ENCODE data around the gene KIF21A.
"Not testable (repeated sequence)": the region's sequence is repeated elsewhere in the genome, so short reads cannot be mapped to it uniquely, and the experiment has no call there.

KIF21A gene

GRCh38 chr12:39443081-39443928 is at the start of gene KIF21A:
TSS of gene KIF21A (minus strand) at chr12:39443120. CDS start at chr12:39442970, 150 bp downstream.
- peak; percentile 61 for DNase-seq (ENCODE audit: low spot score)

- DNase-seq (ENCODE audit: low spot score) = peak; percentile 17
These were observed 47.8 kb upstream of the KIF21A start for GRCh38 chr12:39490500-39491282.

GRCh38 chr12:39483597-39483996 is 40.7 kb upstream of the KIF21A start:
- DNase-seq (ENCODE audit: low spot score) = no peak

- no peak for DNase-seq (ENCODE audit: low spot score)
These were observed 40.1 kb upstream of the KIF21A start for GRCh38 chr12:39483042-39483441.

- DNase-seq (ENCODE audit: low spot score) = no peak
These were observed 34.0 kb upstream of the KIF21A start for GRCh38 chr12:39476894-39477293.

GRCh38 chr12:39476121-39476520 is 33.2 kb upstream of the KIF21A start:
- no peak for DNase-seq (ENCODE audit: low spot score)

GRCh38 chr12:39475136-39475535 is 32.2 kb upstream of the KIF21A start:
- DNase-seq (ENCODE audit: low spot score) = not testable (repeated sequence)

GRCh38 chr12:39467432-39467870 is 24.5 kb upstream of the KIF21A start:
- DNase-seq (ENCODE audit: low spot score) = no peak

- no peak for DNase-seq (ENCODE audit: low spot score)
These were observed 22.2 kb upstream of the KIF21A start for GRCh38 chr12:39464976-39465695.

- DNase-seq (ENCODE audit: low spot score) = no peak
These were observed 18.1 kb upstream of the KIF21A start for GRCh38 chr12:39461059-39461458.

GRCh38 chr12:39459027-39459434 is 16.1 kb upstream of the KIF21A start:
- DNase-seq (ENCODE audit: low spot score) = no peak

- DNase-seq (ENCODE audit: low spot score) = no peak
These were observed 9.1 kb upstream of the KIF21A start for GRCh38 chr12:39451977-39452376.

GRCh38 chr12:39448038-39448437 is 5.1 kb upstream of the KIF21A start:
- DNase-seq (ENCODE audit: low spot score) = no peak

- peak; percentile 2 for DNase-seq (ENCODE audit: low spot score)
These were observed 949 bp upstream of the KIF21A start for GRCh38 chr12:39443929-39444209.

- DNase-seq (ENCODE audit: low spot score) = no peak
These were observed 164 bp downstream of the KIF21A start for GRCh38 chr12:39442831-39443080.

- DNase-seq (ENCODE audit: low spot score) = peak; percentile 19
These were observed 723 bp downstream of the KIF21A start for GRCh38 chr12:39441963-39442830.

GRCh38 chr12:39441189-39441962 is 1.5 kb downstream of the KIF21A start:
- DNase-seq (ENCODE audit: low spot score) = peak; percentile 5

GRCh38 chr12:39440781-39441180 is 2.1 kb downstream of the KIF21A start:
- no peak for DNase-seq (ENCODE audit: low spot score)

GRCh38 chr12:39440101-39440500 is 2.8 kb downstream of the KIF21A start:
- DNase-seq (ENCODE audit: low spot score) = no peak

- DNase-seq (ENCODE audit: low spot score) = no peak
These were observed 7.4 kb downstream of the KIF21A start for GRCh38 chr12:39435531-39435930.

- no peak for DNase-seq (ENCODE audit: low spot score)
These were observed 11.1 kb downstream of the KIF21A start for GRCh38 chr12:39431797-39432196.
